Spleen (tissue), 11 donors: Measurements from ENCODE around the gene GRIK1. TPM values are rescaled to one million over a fixed set of nuclear protein-coding genes. Genes with fewer than 3 reads are reported as not detected.

Source experiments
- DNase-seq: peaks from one replicate; pipeline ENCODE4 v3.0.0-alpha.2; 2020
- H3K27ac ChIP-seq, 8 donors: fragments of 200-600 bp; sonication (generic) in 7 of 8; 1 replicate in 4 of 8; 2 replicates in 4 of 8; pipeline versions ENCODE4 v1.5.0 to v1.8.0; 2016 to 2021; ENCODE audit warnings: inconsistent platforms in 4 of 8, mild to moderate bottlenecking in 4 of 8, moderate library complexity in 1 of 8
- H3K27me3 ChIP-seq, 7 donors: fragments of 200-600 bp; sonication (generic) in 6 of 7; replicated peaks in 1 of 7; 1 replicate in 4 of 7; 2 replicates in 3 of 7; pipeline versions ENCODE4 v1.5.0 to v1.8.0; 2016 to 2021; ENCODE audit warnings: inconsistent platforms in 3 of 7, mild to moderate bottlenecking in 1 of 7
- H3K36me3 ChIP-seq, 6 donors: fragments of 200-600 bp; sonication (generic) in 5 of 6; 1 replicate in 4 of 6; 2 replicates in 2 of 6; pipeline versions ENCODE4 v1.5.0 to v1.8.0; 2016 to 2021; ENCODE audit warnings: inconsistent platforms in 2 of 6
- H3K4me1 ChIP-seq, 6 donors: fragments of 200-600 bp; sonication (generic) in 5 of 6; 1 replicate in 3 of 6; 2 replicates in 3 of 6; pipeline versions ENCODE4 v1.5.0 to v1.8.0; 2016 to 2021; ENCODE audit warnings: inconsistent platforms in 3 of 6
- H3K4me3 ChIP-seq, 8 donors: fragments of 200-600 bp; sonication (generic) in 7 of 8; 1 replicate in 4 of 8; 2 replicates in 4 of 8; pipeline versions ENCODE4 v1.5.0 to v1.8.0; 2016 to 2021; ENCODE audit warnings: inconsistent platforms in 4 of 8, mild to moderate bottlenecking in 4 of 8, moderate library complexity in 2 of 8
- H3K9me3 ChIP-seq, 8 donors: fragments of 200-600 bp; sonication (generic) in 7 of 8; 1 replicate in 4 of 8; 2 replicates in 4 of 8; pipeline versions ENCODE4 v1.5.0 to v1.8.0; 2016 to 2021; ENCODE audit warnings: inconsistent platforms in 4 of 8
- POLR2A ChIP-seq, 3 donors: fragments of 450-650 bp; IDR thresholded peaks; one replicate each; pipeline ENCODE4 v1.5.1; 2017; ENCODE audit warnings: antibody characterized with exemption in 3 of 3, mild to moderate bottlenecking in 1 of 3
- POLR2AphosphoS5 ChIP-seq, 3 donors: sonication (generic); formaldehyde crosslinking; IDR thresholded peaks; one replicate each; pipeline ENCODE4 v1.5.1; 2017; ENCODE audit warnings: antibody characterized with exemption in 3 of 3
- WGBS, 5 donors: extraction: QIAGEN DNeasy Blood & Tissue Kit in 3 of 5; methylation state at CpG; one replicate each; pipeline versions ENCODE4 v1.1.5 to v1.1.7; 2013 to 2018; 5-methylcytosine and 5-hydroxymethylcytosine counted together
- intact Hi-C: fragments of 100-400 bp; cut with DNase I; formaldehyde crosslinking; loops from one replicate; pipeline ENCODE4 v1.15.0; 2023; ENCODE audit warnings: low total_unique reads
- polyA plus RNA-seq, 3 donors: library from polyadenylated mRNA; stranded (reverse); fragments of 200-250 nt; gene quantifications; one replicate each; pipeline ENCODE4 v1.2.1, GENCODE V29; 2013
- total RNA-seq, 7 donors: library from RNA; depleted of rRNA in 3 of 7; stranded (reverse); fragments of >200 nt in 3 of 7; fragmentation: NEBNext Ultra II Directional in 4 of 7; extraction: Animal tissue kit (Norgen Biotek cat#: 25700) in 4 of 7; gene quantifications; one replicate each; pipeline versions ENCODE4 v1.1.0 to v1.2.1, GENCODE V29; 2016 to 2021
- TF ChIP-seq, protein P1 (sequence below), 11 experiments: fragments of 200-600 bp in 7 of 11; fragments of 450-650 bp in 4 of 11; sonication (generic) in 4 of 11; IDR thresholded peaks in 8 of 11; conservative IDR thresholded peaks in 3 of 11; 1 replicate in 7 of 11; 2 replicates in 4 of 11; pipeline versions ENCODE4 v1.4.0 to v1.8.0; 2016 to 2021; ENCODE audit warnings: antibody characterized with exemption in 11 of 11, inconsistent platforms in 4 of 11, mild to moderate bottlenecking in 1 of 11
- donor health status: healthy with polysubstance abuse.
- donor health status: DM: no; HTN: no; CAD: no; lungs with moderate emphysema.
- donor health status: DM: no; HTN: no; CAD: no.
- donor health status: Bipolar disorder and iron deficiency.
- donor health status: healthy.
- donor health status: DM: no; HTN: no; CAD: no.
- donor health status: DM: yes; HTN: yes; CAD: no.

Gene GRIK1
- total and polyA plus RNA-seq, 10 donors, result 0.02 to 0.17 (median 0.04) TPM; not detected in 7

DNA sequence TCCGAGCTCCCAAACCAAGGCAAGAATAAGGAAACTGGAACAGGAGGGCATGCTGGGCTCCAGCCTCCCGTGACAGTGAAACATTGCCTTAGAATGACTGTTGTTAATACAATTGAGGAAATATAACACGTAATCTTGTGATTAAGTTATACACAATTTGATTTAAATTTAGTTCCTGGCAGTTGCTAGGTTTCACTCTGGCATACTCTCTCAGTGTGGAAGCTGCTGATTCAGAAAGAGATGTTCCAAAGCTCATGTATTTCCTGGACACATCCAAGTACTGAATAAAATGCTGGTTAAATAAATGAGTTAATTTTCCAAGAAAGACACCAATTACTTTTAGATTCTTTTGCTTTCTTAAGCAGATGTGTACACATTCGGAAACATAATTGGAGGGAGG is 176.1 kb downstream of the GRIK1 start:
- Histone ChIP-seq H3K27me3 (no peaks in the 10 kb centered on the region), H3K36me3 (no peaks in the 10 kb centered on the region), H3K27ac (no peak overlapping the region), H3K9me3 (no peaks in the 10 kb centered on the region), H3K4me3 (no peak overlapping the region), H3K4me1 (no peaks in the 10 kb centered on the region)
- 84 to 92% (median 85%) methylated on average over 4 of the region's 4 CpGs for WGBS, 5 donors
- intact Hi-C loops, result no loop called here
- DNase-seq, result no peak
- TF ChIP-seq POLR2AphosphoS5 (IDR thresholded peaks at IDR 0.05), result no peak
- no peak for TF ChIP-seq POLR2A (IDR thresholded peaks at IDR 0.05)
- TF ChIP-seq, protein P1, sequence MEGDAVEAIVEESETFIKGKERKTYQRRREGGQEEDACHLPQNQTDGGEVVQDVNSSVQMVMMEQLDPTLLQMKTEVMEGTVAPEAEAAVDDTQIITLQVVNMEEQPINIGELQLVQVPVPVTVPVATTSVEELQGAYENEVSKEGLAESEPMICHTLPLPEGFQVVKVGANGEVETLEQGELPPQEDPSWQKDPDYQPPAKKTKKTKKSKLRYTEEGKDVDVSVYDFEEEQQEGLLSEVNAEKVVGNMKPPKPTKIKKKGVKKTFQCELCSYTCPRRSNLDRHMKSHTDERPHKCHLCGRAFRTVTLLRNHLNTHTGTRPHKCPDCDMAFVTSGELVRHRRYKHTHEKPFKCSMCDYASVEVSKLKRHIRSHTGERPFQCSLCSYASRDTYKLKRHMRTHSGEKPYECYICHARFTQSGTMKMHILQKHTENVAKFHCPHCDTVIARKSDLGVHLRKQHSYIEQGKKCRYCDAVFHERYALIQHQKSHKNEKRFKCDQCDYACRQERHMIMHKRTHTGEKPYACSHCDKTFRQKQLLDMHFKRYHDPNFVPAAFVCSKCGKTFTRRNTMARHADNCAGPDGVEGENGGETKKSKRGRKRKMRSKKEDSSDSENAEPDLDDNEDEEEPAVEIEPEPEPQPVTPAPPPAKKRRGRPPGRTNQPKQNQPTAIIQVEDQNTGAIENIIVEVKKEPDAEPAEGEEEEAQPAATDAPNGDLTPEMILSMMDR (IDR thresholded peaks at IDR 0.05 in 8 of 11, conservative IDR thresholded peaks at IDR 0.05 in 3 of 11), result no peak

DNA sequence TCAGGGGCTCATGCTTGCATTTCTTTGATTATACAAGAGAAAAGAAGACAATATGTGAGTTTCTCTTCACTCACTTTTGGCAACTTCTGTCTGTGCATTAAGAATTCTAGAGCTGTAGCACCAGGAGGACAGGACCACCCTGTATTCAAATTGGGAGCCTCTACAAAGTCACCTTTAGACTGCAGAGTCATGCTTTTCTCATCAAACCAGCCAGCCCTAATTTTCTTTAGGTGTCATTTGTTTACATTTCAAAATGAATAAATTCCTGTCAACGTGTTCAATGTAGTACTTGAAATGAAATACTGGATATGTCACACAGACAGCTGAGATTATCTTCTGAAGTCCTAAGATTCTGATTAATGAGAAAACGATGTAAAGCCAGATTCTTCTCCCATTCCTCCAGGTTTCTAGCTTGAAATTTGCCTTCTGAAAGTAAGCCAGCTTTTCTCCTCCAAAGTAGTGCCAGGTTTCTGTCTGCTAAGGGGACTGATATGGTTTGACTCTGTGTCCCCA is 177.2 kb downstream of the GRIK1 start:
- no peaks in the 10 kb centered on the region for H3K9me3 ChIP-seq
- DNase-seq, result no peak
- H3K27ac ChIP-seq, result no peak overlapping the region
- intact Hi-C loops, result no loop called here
- no peaks in the 10 kb centered on the region for H3K27me3 ChIP-seq
- H3K36me3 ChIP-seq, result no peaks in the 10 kb centered on the region
- TF ChIP-seq, protein P1 (IDR thresholded peaks at IDR 0.05 in 8 of 11, conservative IDR thresholded peaks at IDR 0.05 in 3 of 11), result no peak
- TF ChIP-seq POLR2AphosphoS5 (IDR thresholded peaks at IDR 0.05) (no peak), POLR2A (IDR thresholded peaks at IDR 0.05) (no peak)
- H3K4me1 ChIP-seq, result no peaks in the 10 kb centered on the region
- WGBS, 5 donors, result 50 to 73% (median 67%) methylated on average over 2 of the region's 2 CpGs
- no peak overlapping the region for H3K4me3 ChIP-seq

DNA sequence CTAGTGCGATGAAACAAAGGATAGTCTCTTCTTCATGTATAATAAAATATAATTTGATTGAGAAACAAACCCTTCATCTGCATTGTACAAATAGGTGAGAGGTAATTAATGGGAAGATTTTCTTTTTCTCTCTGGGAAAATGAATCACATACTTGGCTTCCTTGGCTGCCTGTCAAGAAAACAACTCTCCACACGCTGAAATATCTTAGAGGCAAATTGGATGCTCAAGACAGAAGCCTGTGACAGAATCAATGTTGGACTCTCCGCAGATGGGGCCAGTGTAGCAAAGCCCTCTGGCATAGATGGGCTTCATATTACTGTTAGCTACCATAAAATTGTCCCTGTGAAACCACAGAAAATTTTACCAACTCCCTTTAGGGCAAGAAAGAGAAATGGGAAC is 186.6 kb downstream of the GRIK1 start:
- DNase-seq, result no peak
- Histone ChIP-seq H3K27me3 (no peaks in the 10 kb centered on the region), H3K27ac (no peak overlapping the region), H3K36me3 (no peaks in the 10 kb centered on the region), H3K9me3 (no peaks in the 10 kb centered on the region), H3K4me1 (no peaks in the 10 kb centered on the region), H3K4me3 (no peak overlapping the region)
- 80 to 88% (median 82%) methylated on average over 3 of the region's 3 CpGs for WGBS, 5 donors
- intact Hi-C loops, result no loop called here
- TF ChIP-seq POLR2AphosphoS5 (IDR thresholded peaks at IDR 0.05) (no peak), POLR2A (IDR thresholded peaks at IDR 0.05) (no peak)
- TF ChIP-seq, protein P1 (IDR thresholded peaks at IDR 0.05 in 8 of 11, conservative IDR thresholded peaks at IDR 0.05 in 3 of 11), result no peak

DNA sequence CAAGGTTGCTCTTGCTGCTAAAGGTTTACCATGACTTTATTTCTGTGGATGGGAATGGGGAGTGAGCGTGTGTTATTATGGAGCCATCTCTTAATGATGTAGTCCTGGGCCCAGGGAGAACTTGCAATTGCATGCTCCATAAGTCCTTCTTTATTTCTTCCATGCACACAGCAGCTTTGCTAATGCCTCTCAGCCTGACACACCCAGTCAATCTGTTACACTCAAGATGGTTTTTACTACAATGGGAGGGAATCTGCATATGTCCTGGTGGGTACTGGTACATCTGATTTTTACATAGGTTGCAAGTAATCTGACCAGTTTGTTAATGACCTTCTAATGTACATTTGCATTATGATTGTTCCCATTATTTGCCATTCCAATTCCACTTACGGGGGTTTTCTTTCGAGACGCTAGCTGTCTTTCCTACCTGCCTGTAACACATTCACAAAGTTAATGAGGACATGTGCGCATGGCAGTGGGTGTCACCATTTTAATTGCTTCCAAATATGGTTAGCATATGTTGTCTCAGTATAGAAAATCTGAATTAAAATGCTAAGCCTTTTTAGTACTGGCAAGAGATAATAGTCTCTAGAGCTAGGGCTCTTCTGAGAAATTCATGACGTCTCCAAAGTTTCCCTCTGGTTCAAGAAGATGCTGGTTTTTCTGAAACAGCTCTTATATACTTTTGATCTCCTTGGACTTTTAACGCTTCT is 188.2 kb downstream of the GRIK1 start:
- TF ChIP-seq POLR2A (IDR thresholded peaks at IDR 0.05) (no peak), POLR2AphosphoS5 (IDR thresholded peaks at IDR 0.05) (no peak)
- intact Hi-C loops, result no loop called here

More for the DNA sequence above, 188.2 kb downstream of the GRIK1 start:
- no peak for DNase-seq
- Histone ChIP-seq H3K27me3 (no peaks in the 10 kb centered on the region), H3K4me3 (no peak overlapping the region), H3K9me3 (no peaks in the 10 kb centered on the region), H3K36me3 (no peaks in the 10 kb centered on the region), H3K4me1 (no peaks in the 10 kb centered on the region), H3K27ac (no peak overlapping the region)
- 89 to 98% (median 93%) methylated on average over 7 of the region's 7 CpGs for WGBS, 5 donors
